Astrocyte (in vitro differentiated cells and primary cell): Measurements from ENCODE around the gene TBC1D22B. TPM values are rescaled to one million over a fixed set of nuclear protein-coding genes. Genes with fewer than 3 reads are reported as not detected.

Experiments used
- DNase-seq: peaks from one replicate; pipeline ENCODE4 v3.0.0-alpha.2; 2010; ENCODE audit warnings: low read depth
- FAIRE-seq: peaks from 2 replicates; lab custom pipeline; 2011; peaks lifted over from hg19 to GRCh38; lab: Jason Lieb, UNC
- H2AFZ ChIP-seq: 2 replicates; pipeline ENCODE4 v1.6.0; 2012; ENCODE audit warnings: low read depth, low read length, inconsistent platforms
- H3K27ac ChIP-seq: 2 replicates; pipeline ENCODE4 v1.5.1; 2011; ENCODE audit warnings: low read depth, low read length, inconsistent platforms
- H3K27me3 ChIP-seq: 2 replicates; pipeline ENCODE4 v1.6.0; 2011; ENCODE audit warnings: low read length, inconsistent platforms; ENCODE audit not compliant: insufficient read depth
- H3K36me3 ChIP-seq: 2 replicates; pipeline ENCODE4 v1.5.1; 2011; ENCODE audit warnings: low read length, inconsistent platforms; ENCODE audit not compliant: insufficient read depth
- H3K4me1 ChIP-seq: 2 replicates; pipeline ENCODE4 v1.5.1; 2011; ENCODE audit warnings: low read length, inconsistent platforms; ENCODE audit not compliant: insufficient read depth
- H3K4me2 ChIP-seq: 2 replicates; pipeline ENCODE4 v1.6.0; 2012; ENCODE audit warnings: low read length, inconsistent platforms
- H3K4me3 ChIP-seq: 2 replicates; pipeline ENCODE4 v1.5.1; 2011; ENCODE audit warnings: low read depth, mild to moderate bottlenecking, low read length, inconsistent platforms; ENCODE audit not compliant: insufficient read depth
- H3K79me2 ChIP-seq: 2 replicates; pipeline ENCODE4 v1.6.0; 2012; ENCODE audit warnings: mild to moderate bottlenecking, low read length, inconsistent platforms; ENCODE audit not compliant: insufficient read depth
- H3K9ac ChIP-seq: 2 replicates; pipeline ENCODE4 v1.6.0; 2012; ENCODE audit warnings: mild to moderate bottlenecking, low read length, inconsistent platforms
- H3K9me3 ChIP-seq: 2 replicates; pipeline ENCODE4 v1.5.1; 2012; ENCODE audit warnings: low read depth, mild to moderate bottlenecking, low read length, inconsistent platforms; ENCODE audit not compliant: insufficient read depth
- H4K20me1 ChIP-seq: 2 replicates; pipeline ENCODE4 v1.6.0; 2012; ENCODE audit warnings: low read length, inconsistent platforms; ENCODE audit not compliant: insufficient read depth
- H3K27ac Mint-ChIP-seq: one replicate; pipeline ENCODE4 v1.8.0; 2021; ENCODE audit warnings: mild to moderate bottlenecking, mixed read lengths; ENCODE audit not compliant: unreplicated experiment
- H3K27me3 Mint-ChIP-seq: one replicate; pipeline ENCODE4 v1.8.0; 2021; ENCODE audit warnings: low read depth, mixed read lengths; ENCODE audit not compliant: unreplicated experiment
- H3K36me3 Mint-ChIP-seq: one replicate; pipeline ENCODE4 v1.8.0; 2021; ENCODE audit warnings: low read depth, mixed read lengths; ENCODE audit not compliant: unreplicated experiment
- H3K4me1 Mint-ChIP-seq: one replicate; pipeline ENCODE4 v1.8.0; 2021; ENCODE audit warnings: low read depth, mixed read lengths; ENCODE audit not compliant: unreplicated experiment
- H3K4me3 Mint-ChIP-seq: one replicate; pipeline ENCODE4 v1.8.0; 2021; ENCODE audit warnings: mild to moderate bottlenecking, moderate library complexity, mixed read lengths; ENCODE audit not compliant: unreplicated experiment
- H3K9me3 Mint-ChIP-seq: one replicate; pipeline ENCODE4 v1.8.0; 2021; ENCODE audit warnings: mild to moderate bottlenecking, mixed read lengths; ENCODE audit not compliant: unreplicated experiment
- EZH2 ChIP-seq: IDR thresholded peaks from 2 replicates; pipeline ENCODE4 v1.6.1; 2012; ENCODE audit warnings: mild to moderate bottlenecking, low read length, inconsistent platforms; ENCODE audit not compliant: insufficient read depth
- total RNA-seq: library from RNA; stranded (reverse); gene quantifications from 2 replicates; pipeline ENCODE4 v1.2.1, GENCODE V29; 2021
- TF ChIP-seq, protein P1 (sequence below): IDR thresholded peaks from 2 replicates; pipeline ENCODE4 v1.5.1; 2011; ENCODE audit warnings: low read depth, mild to moderate bottlenecking, inconsistent platforms, low read length, moderate library complexity; ENCODE audit not compliant: insufficient read depth

The TBC1D22B gene
- total RNA-seq, 1 donor from 2014 or later: 10.8 TPM

DNA sequence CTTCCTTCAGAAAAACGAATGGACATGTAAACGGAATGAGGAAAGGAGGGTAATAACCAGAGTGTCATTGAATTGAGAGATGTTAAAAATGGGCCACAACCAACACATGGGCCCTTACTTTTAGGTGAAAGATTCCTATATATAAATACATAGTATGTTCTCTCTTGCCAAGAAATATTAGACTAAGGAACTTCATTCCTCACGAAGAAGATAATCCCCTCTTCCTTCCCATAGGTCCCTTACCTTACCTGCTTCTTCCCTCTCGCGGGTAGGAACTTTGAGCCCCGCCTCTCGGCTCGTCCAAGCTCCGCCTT, 295 bp upstream of the TBC1D22B start:
- Histone ChIP-seq H3K4me3 (peak overlapping the region; percentile 98), H3K27ac (peak overlapping the region; percentile 96), H3K9ac (peak overlapping the region; percentile 100), H4K20me1 (no peaks in the 10 kb centered on the region), H3K4me2 (peak overlapping the region; percentile 84), H3K79me2 (peaks cover 44% of the 10 kb centered on the region), H3K27me3 (no peaks in the 10 kb centered on the region), H2AFZ (peak overlapping the region; percentile 91), H3K4me1 (peaks cover 11% of the 10 kb centered on the region), H3K9me3 (no peaks in the 10 kb centered on the region), H3K36me3 (no peaks in the 10 kb centered on the region)
- Mint-ChIP-seq H3K9me3 (no peaks in the 10 kb centered on the region), H3K27ac (peak overlapping the region; percentile 59), H3K27me3 (no peaks in the 10 kb centered on the region), H3K36me3 (no peaks in the 10 kb centered on the region), H3K4me3 (peak overlapping the region; percentile 87), H3K4me1 (peaks cover 11% of the 10 kb centered on the region)
- DNase-seq (no peak), FAIRE-seq (no peak)
- TF ChIP-seq EZH2: no peak
- TF ChIP-seq, protein P1, sequence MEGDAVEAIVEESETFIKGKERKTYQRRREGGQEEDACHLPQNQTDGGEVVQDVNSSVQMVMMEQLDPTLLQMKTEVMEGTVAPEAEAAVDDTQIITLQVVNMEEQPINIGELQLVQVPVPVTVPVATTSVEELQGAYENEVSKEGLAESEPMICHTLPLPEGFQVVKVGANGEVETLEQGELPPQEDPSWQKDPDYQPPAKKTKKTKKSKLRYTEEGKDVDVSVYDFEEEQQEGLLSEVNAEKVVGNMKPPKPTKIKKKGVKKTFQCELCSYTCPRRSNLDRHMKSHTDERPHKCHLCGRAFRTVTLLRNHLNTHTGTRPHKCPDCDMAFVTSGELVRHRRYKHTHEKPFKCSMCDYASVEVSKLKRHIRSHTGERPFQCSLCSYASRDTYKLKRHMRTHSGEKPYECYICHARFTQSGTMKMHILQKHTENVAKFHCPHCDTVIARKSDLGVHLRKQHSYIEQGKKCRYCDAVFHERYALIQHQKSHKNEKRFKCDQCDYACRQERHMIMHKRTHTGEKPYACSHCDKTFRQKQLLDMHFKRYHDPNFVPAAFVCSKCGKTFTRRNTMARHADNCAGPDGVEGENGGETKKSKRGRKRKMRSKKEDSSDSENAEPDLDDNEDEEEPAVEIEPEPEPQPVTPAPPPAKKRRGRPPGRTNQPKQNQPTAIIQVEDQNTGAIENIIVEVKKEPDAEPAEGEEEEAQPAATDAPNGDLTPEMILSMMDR: no peak

DNA sequence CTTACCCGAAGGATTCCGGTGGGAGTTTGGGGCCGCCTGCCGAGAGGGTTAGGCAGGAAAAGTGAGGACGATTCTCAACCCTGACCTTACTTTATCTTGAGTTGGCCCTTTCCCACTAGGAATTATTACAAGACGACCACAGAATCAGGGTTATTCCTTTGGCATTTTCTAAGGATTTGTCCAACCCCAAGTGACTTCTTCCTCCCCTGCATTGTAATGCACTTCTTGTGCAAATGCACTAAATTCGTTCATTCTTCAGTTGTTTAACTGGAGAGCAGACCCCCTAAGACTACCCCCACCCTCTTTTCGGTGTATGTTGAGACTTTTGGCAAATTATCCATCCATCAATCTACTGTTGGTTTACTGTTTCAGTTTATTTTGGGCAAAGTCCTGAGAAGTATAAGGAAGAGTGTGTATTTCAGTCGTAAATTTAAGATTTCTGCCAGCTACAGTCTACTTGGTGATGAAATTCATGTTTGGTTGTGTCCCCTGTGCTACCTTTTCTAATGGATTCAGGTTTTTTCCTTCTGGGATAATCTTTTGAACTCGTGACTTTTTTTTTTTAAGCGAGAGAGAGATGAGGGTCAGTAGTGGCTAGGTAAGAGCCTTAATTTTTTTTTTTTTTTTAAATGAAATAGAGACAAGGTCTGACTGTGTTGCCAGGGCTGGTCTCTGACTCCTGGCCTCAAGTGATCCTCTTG, 983 bp downstream of the TBC1D22B start:
- FAIRE-seq: no peak

More for the DNA sequence above, 983 bp downstream of the TBC1D22B start:
- peaks cover 56% of the 10 kb centered on the region for H3K79me2 ChIP-seq
- peak overlapping the region; percentile 98 for H3K4me3 ChIP-seq
- H3K4me1 Mint-ChIP-seq: peaks cover 11% of the 10 kb centered on the region
- peak overlapping the region; percentile 91 for H2AFZ ChIP-seq
- peaks cover 11% of the 10 kb centered on the region for H3K4me1 ChIP-seq
- H4K20me1 ChIP-seq: peaks cover 7% of the 10 kb centered on the region
- H3K27me3 Mint-ChIP-seq: no peaks in the 10 kb centered on the region
- DNase-seq: no peak
- H3K27ac Mint-ChIP-seq: peak overlapping the region; percentile 59
- peak overlapping the region; percentile 100 for H3K9ac ChIP-seq
- H3K36me3 ChIP-seq: no peaks in the 10 kb centered on the region
- H3K4me3 Mint-ChIP-seq: peak overlapping the region; percentile 87
- peak overlapping the region; percentile 96 for H3K27ac ChIP-seq
- no peaks in the 10 kb centered on the region for H3K9me3 Mint-ChIP-seq
- H3K36me3 Mint-ChIP-seq: no peaks in the 10 kb centered on the region
- no peaks in the 10 kb centered on the region for H3K27me3 ChIP-seq
- no peaks in the 10 kb centered on the region for H3K9me3 ChIP-seq
- no peak for TF ChIP-seq EZH2
- TF ChIP-seq, protein P1: no peak
- H3K4me2 ChIP-seq: peak overlapping the region; percentile 84
